PC-3 (cell line): ENCODE data around the gene MTMR2.

Experiments
- CTCF ChIP-seq: fragments of 300-600 bp; sonication (generic); conservative IDR thresholded peaks from 2 replicates; pipeline ENCODE4 v1.5.1; 2017; ENCODE audit warnings: antibody characterized with exemption, low read depth, mild to moderate bottlenecking, low read length
- EZH2 ChIP-seq: fragments of 300-600 bp; sonication (generic); IDR thresholded peaks from one replicate; pipeline ENCODE4 v1.6.1; 2017; ENCODE audit warnings: antibody characterized with exemption, mild to moderate bottlenecking, low read length; ENCODE audit not compliant: unreplicated experiment

DNA sequence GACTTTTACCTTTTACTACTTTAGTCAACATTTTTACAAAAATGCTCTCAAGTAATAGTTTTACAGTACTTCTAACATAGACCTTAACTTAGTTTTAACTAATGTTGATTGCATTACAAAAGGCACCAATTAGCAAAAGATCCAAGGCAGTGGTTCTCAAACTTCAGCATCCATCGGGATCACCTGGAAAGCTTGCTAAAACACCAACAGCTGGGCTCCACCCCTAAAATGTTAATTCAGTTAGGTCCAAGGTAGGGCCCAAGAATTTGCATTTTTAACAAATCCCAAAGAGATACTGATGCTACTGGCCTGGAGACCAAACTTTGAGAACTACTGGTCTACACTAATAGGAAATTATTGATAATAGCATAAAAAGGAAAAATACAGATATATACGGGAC, 5.9 kb downstream of the MTMR2 start:
- TF ChIP-seq CTCF = no peak
- no peak for TF ChIP-seq EZH2
